HEK293T (cell line): Measurements from ENCODE around the gene DNAJB12.

Experiments used
- ARNT ChIP-seq: fragments of 450-650 bp; IDR thresholded peaks from 2 replicates; pipeline ENCODE4 v1.6.1; 2017; ENCODE audit warnings: mild to moderate bottlenecking
- BHLHE40 ChIP-seq: fragments of 450-650 bp; IDR thresholded peaks from 2 replicates; pipeline ENCODE4 v1.6.1; 2016; ENCODE audit warnings: mild to moderate bottlenecking, moderate library complexity, borderline replicate concordance
- CTBP1 ChIP-seq: fragments of 450-650 bp; IDR thresholded peaks from 2 replicates; pipeline ENCODE4 v1.6.1; 2016; ENCODE audit warnings: borderline replicate concordance
- ELF4 ChIP-seq: fragments of 450-650 bp; IDR thresholded peaks from 2 replicates; pipeline ENCODE4 v1.6.1; 2017; ENCODE audit warnings: antibody characterized with exemption
- FOXA1 ChIP-seq: fragments of 450-650 bp; IDR thresholded peaks from 2 replicates; pipeline ENCODE4 v1.6.1; 2016; ENCODE audit warnings: mild to moderate bottlenecking
- FOXK2 ChIP-seq: fragments of 450-650 bp; IDR thresholded peaks from 2 replicates; pipeline ENCODE4 v1.6.1; 2016; ENCODE audit warnings: mild to moderate bottlenecking
- FOXM1 ChIP-seq: fragments of 450-650 bp; IDR thresholded peaks from 2 replicates; pipeline ENCODE4 v1.6.1; 2017; ENCODE audit warnings: mild to moderate bottlenecking, borderline replicate concordance
- HDGF ChIP-seq: fragments of 450-650 bp; IDR thresholded peaks from 2 replicates; pipeline ENCODE4 v1.6.1; 2017; ENCODE audit warnings: antibody characterized with exemption, borderline replicate concordance
- L3MBTL2 ChIP-seq: fragments of 450-650 bp; conservative IDR thresholded peaks from 2 replicates; pipeline ENCODE4 v1.6.1; 2016; ENCODE audit warnings: mild to moderate bottlenecking
- SP1 ChIP-seq: fragments of 450-650 bp; IDR thresholded peaks from 2 replicates; pipeline ENCODE4 v1.6.1; 2017
- SUZ12 ChIP-seq: fragments of 450-650 bp; IDR thresholded peaks from 2 replicates; pipeline ENCODE4 v1.6.1; 2016; ENCODE audit warnings: mild to moderate bottlenecking
- TARDBP ChIP-seq: fragments of 450-650 bp; IDR thresholded peaks from 2 replicates; pipeline ENCODE4 v1.6.1; 2016
- ZNF384 ChIP-seq: fragments of 450-650 bp; IDR thresholded peaks from 2 replicates; pipeline ENCODE4 v1.6.1; 2016
- TF ChIP-seq, protein P1 (sequence below): fragments of 450-650 bp; IDR thresholded peaks from 2 replicates; pipeline ENCODE4 v1.6.1; 2016

DNA sequence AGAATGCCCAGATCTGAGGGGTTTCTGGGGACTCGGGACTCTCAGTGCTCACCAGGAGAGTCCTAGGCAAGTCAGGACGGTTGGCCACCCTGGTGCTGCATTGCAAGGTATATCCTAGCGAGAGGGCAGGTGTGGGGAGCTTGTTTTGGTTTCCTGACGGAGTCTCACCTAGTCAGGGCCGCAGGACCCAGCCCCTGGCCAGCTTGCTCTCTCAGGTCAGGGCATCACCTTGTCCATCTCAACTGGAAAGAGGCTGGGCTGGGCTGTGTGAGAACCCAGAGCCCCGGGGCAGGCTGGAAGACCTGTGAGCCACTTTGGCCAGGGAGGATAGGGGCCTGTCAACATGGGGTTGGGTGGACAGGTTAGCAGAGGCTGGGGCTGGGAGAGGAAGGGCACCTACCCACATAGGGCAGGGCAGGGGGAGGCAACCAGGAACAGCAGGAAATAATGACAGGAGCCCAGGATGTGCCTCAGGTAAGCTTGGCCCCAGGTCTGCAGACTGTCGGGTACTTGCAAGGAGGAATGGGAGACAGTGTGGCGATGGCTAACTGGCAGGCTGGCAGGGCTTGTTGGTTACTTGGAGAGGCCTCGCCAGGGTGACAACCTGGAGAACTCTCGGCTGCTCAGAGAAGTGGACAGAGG is 31.5 kb downstream of the DNAJB12 start:
- TF ChIP-seq L3MBTL2 (no peak), FOXM1 (no peak), ZNF384 (no peak), FOXA1 (no peak), FOXK2 (no peak), SUZ12 (no peak), BHLHE40 (no peak), ARNT (no peak), ELF4 (no peak), TARDBP (no peak), CTBP1 (no peak), SP1 (no peak), HDGF (no peak)
- TF ChIP-seq, protein P1, sequence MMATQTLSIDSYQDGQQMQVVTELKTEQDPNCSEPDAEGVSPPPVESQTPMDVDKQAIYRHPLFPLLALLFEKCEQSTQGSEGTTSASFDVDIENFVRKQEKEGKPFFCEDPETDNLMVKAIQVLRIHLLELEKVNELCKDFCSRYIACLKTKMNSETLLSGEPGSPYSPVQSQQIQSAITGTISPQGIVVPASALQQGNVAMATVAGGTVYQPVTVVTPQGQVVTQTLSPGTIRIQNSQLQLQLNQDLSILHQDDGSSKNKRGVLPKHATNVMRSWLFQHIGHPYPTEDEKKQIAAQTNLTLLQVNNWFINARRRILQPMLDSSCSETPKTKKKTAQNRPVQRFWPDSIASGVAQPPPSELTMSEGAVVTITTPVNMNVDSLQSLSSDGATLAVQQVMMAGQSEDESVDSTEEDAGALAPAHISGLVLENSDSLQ = no peak
